Measurements from ENCODE around the gene MAP1B. TPM values are rescaled to one million over a fixed set of nuclear protein-coding genes. Genes with fewer than 3 reads are reported as not detected.

MAP1B gene
- total and polyA plus RNA-seq, 4 donors: 1.5 to 46.7 (median 16.0) TPM

DNA sequence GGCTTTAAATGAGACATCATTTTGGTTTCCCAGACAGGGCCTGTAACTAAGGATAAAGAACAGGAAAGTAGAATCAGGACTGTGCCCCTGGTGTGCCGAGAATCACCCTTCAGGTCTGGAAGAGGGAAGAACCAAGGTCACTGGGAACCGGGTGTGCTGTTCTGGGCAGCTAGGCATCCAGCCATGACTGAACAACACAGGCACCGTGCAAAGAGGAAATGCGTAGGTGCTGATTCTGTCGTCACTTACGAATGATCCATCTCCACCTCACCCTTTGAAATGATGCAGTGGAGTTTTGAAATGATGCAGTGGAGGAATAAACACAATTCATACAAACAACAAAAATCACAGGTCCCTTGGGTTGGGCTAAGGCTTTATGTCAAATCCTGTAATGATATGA lies 64.4 kb downstream of the MAP1B start:
- no peak for TF ChIP-seq CTCF (IDR thresholded peaks at IDR 0.05; ENCODE audit: control extremely low read depth, extremely low read depth)
- H3K36me3 ChIP-seq (ENCODE audit: control insufficient read depth in 4 of 4, insufficient read depth in 4 of 4, low read length in 4 of 4): peaks cover 0 to 2% (median 0%) of the 10 kb centered on the region in 4 donors
- H3K27me3 ChIP-seq (ENCODE audit: control insufficient read depth in 3 of 3, insufficient read depth in 3 of 3, low read length in 2 of 3): no peaks in the 10 kb centered on the region
- no peak for DNase-seq
- H3K9me3 ChIP-seq (ENCODE audit: control insufficient read depth in 4 of 4, insufficient read depth in 3 of 4, low read length in 3 of 4): no peaks in the 10 kb centered on the region
- no peak overlapping the region for H3K27ac ChIP-seq (ENCODE audit: low read depth in 1 of 2, low read length in 1 of 2)
- peaks cover 0 to 15% (median under 1%) of the 10 kb centered on the region in 5 donors for H3K4me1 ChIP-seq (ENCODE audit: control insufficient read depth in 5 of 5, insufficient read depth in 5 of 5, low read length in 5 of 5)
- no peak overlapping the region for H3K4me3 ChIP-seq
- no peak overlapping the region for H3K9ac ChIP-seq (ENCODE audit: insufficient read depth in 1 of 2, low read length in 2 of 2)
- WGBS, 2 donors: 90 to 94% methylated on average over 6 of the region's 6 CpGs
- ATAC-seq (ENCODE audit: insufficient read depth, low FRiP score): no peak

DNA sequence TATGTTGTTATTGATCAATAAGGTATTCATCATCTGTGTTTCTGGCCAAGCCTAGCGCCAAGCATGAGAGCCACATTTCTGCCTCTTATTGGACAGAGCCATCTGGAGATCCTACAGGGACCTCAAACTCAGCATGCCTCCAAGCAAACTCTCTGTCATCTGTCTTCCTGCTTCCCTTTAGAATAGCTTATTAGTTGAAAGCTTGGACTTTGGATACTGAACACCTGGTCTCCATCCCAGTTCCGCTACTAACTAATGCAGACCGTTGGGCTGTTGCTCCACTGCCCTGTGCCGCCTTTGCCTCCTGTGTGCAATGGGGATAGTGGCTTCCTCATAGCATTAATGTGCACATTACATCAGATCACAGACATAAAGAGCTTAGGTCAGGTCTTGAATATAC lies 65.5 kb downstream of the MAP1B start:
- no peaks in the 10 kb centered on the region for H3K27me3 ChIP-seq (ENCODE audit: control insufficient read depth in 3 of 3, insufficient read depth in 3 of 3, low read length in 2 of 3)
- no peak for DNase-seq

GRCh38 chr5:72177538-72177937 lies 70.3 kb downstream of the MAP1B start:
- Histone ChIP-seq H3K36me3 (ENCODE audit: control insufficient read depth in 4 of 4, insufficient read depth in 4 of 4, low read length in 4 of 4) (peaks cover 0 to 6% (median 0%) of the 10 kb centered on the region in 4 donors), H3K4me3 (no peak overlapping the region), H3K9ac (ENCODE audit: insufficient read depth in 1 of 2, low read length in 2 of 2) (no peak overlapping the region), H3K27ac (ENCODE audit: low read depth in 1 of 2, low read length in 1 of 2) (no peak overlapping the region), H3K4me1 (ENCODE audit: control insufficient read depth in 5 of 5, insufficient read depth in 5 of 5, low read length in 5 of 5) (peaks cover 0 to 16% (median 0%) of the 10 kb centered on the region in 5 donors), H3K27me3 (ENCODE audit: control insufficient read depth in 3 of 3, insufficient read depth in 3 of 3, low read length in 2 of 3) (no peaks in the 10 kb centered on the region), H3K9me3 (ENCODE audit: control insufficient read depth in 4 of 4, insufficient read depth in 3 of 4, low read length in 3 of 4) (no peaks in the 10 kb centered on the region)
- no peak for TF ChIP-seq CTCF (IDR thresholded peaks at IDR 0.05; ENCODE audit: control extremely low read depth, extremely low read depth)
- DNase-seq (peak in 1 of 3 donors; percentile 36), ATAC-seq (ENCODE audit: insufficient read depth, low FRiP score) (no peak)
- WGBS, 2 donors: 85 to 93% methylated on average over 3 of the region's 3 CpGs

More for the DNA sequence above, 65.5 kb downstream of the MAP1B start:
- Histone ChIP-seq H3K9me3 (ENCODE audit: control insufficient read depth in 4 of 4, insufficient read depth in 3 of 4, low read length in 3 of 4) (no peaks in the 10 kb centered on the region), H3K27ac (ENCODE audit: low read depth in 1 of 2, low read length in 1 of 2) (no peak overlapping the region), H3K4me1 (ENCODE audit: control insufficient read depth in 5 of 5, insufficient read depth in 5 of 5, low read length in 5 of 5) (peaks cover 0 to 5% (median 0%) of the 10 kb centered on the region in 5 donors), H3K9ac (ENCODE audit: insufficient read depth in 1 of 2, low read length in 2 of 2) (no peak overlapping the region), H3K4me3 (no peak overlapping the region), H3K36me3 (ENCODE audit: control insufficient read depth in 4 of 4, insufficient read depth in 4 of 4, low read length in 4 of 4) (peaks cover 0 to 6% (median 0%) of the 10 kb centered on the region in 4 donors)
- WGBS, 2 donors: 81 to 98% methylated on average over 4 of the region's 4 CpGs
- no peak for ATAC-seq (ENCODE audit: insufficient read depth, low FRiP score)
- TF ChIP-seq CTCF (IDR thresholded peaks at IDR 0.05; ENCODE audit: control extremely low read depth, extremely low read depth): no peak

Measured in lung (tissue), 12 donors.